Gastrocnemius medialis (tissue), 4 donors: ENCODE data around the gene PPP2R3B. TPM values are rescaled to one million over a fixed set of nuclear protein-coding genes. Genes with fewer than 3 reads are reported as not detected.
A peak's percentile ranks its signal among the peaks of the same experiment; 100 is the strongest.
"Not testable (repeated sequence)": the region's sequence is repeated elsewhere in the genome, so short reads cannot be mapped to it uniquely, and the experiment has no call there.

Source experiments
- ATAC-seq, 2 donors: fragments of 150-250 bp; one replicate each; pipeline ENCODE4 v1.9.1; 2016
- DNase-seq, 2 donors: peaks; one replicate each; pipeline ENCODE4 v3.0.0-alpha.2; 2019
- H3K27ac ChIP-seq, 4 donors: fragments of 200-600 bp; sonication (generic); 1 replicate in 1 of 4; 2 replicates in 3 of 4; pipeline ENCODE4 v1.5.1; 2016 to 2018; ENCODE audit warnings: mild to moderate bottlenecking in 2 of 4, moderate library complexity in 1 of 4
- H3K27me3 ChIP-seq, 3 donors: fragments of 200-600 bp; sonication (generic) in 2 of 3; 1 replicate in 1 of 3; 2 replicates in 2 of 3; pipeline versions ENCODE4 v1.5.1 to v1.6.0; 2016 to 2019; ENCODE audit warnings: mild to moderate bottlenecking in 1 of 3, moderate library complexity in 1 of 3
- H3K36me3 ChIP-seq, 2 donors: fragments of 200-600 bp; sonication (generic) in 1 of 2; one replicate each; pipeline ENCODE4 v1.5.1; 2017 to 2018
- H3K4me1 ChIP-seq, 2 donors: fragments of 200-600 bp; sonication (generic) in 1 of 2; one replicate each; pipeline ENCODE4 v1.5.1; 2016 to 2017; ENCODE audit warnings: mild to moderate bottlenecking in 2 of 2
- H3K4me3 ChIP-seq, 4 donors: fragments of 200-600 bp; sonication (generic) in 3 of 4; 1 replicate in 1 of 4; 2 replicates in 3 of 4; pipeline ENCODE4 v1.5.1; 2016 to 2019; ENCODE audit warnings: mild to moderate bottlenecking in 2 of 4
- H3K9me3 ChIP-seq, 3 donors: fragments of 200-600 bp; sonication (generic) in 2 of 3; 1 replicate in 1 of 3; 2 replicates in 2 of 3; pipeline ENCODE4 v1.5.1; 2016 to 2019
- POLR2A ChIP-seq, 2 donors: fragments of 450-650 bp; IDR thresholded peaks; one replicate each; pipeline ENCODE4 v1.6.1; 2017; ENCODE audit warnings: antibody characterized with exemption in 2 of 2, mild to moderate bottlenecking in 2 of 2, moderate library complexity in 2 of 2
- in situ Hi-C, 4 donors: fragments of 200-750 bp; cut with MboI; loops; one replicate each; pipeline versions ENCODE4 v1.15.0 to v1.8.0; 2017; ENCODE audit warnings: low sequenced_read_pairs in 4 of 4
- intact Hi-C: fragments of 100-400 bp; cut with DNase I; formaldehyde crosslinking; loops from one replicate; pipeline ENCODE4 v1.15.1; 2023; ENCODE audit warnings: low total_unique reads
- total RNA-seq, 4 donors: library from RNA; depleted of rRNA; stranded (reverse); fragments of >200 nt; gene quantifications; one replicate each; pipeline versions ENCODE4 v1.1.0 to v1.2.3, GENCODE V29; 2016
- TF ChIP-seq, protein P1 (sequence below), 5 experiments: fragments of 450-650 bp in 3 of 5; fragments of 200-600 bp in 2 of 5; sonication (generic) in 2 of 5; IDR thresholded peaks in 4 of 5; conservative IDR thresholded peaks in 1 of 5; 1 replicate in 4 of 5; 2 replicates in 1 of 5; pipeline ENCODE4 v1.5.1; 2016 to 2019; ENCODE audit warnings: antibody characterized with exemption in 5 of 5, mild to moderate bottlenecking in 3 of 5, moderate library complexity in 3 of 5

PPP2R3B gene
- total RNA-seq, 4 donors from 2014 or later: 53.8 to 103 (median 69.4) TPM

DNA sequence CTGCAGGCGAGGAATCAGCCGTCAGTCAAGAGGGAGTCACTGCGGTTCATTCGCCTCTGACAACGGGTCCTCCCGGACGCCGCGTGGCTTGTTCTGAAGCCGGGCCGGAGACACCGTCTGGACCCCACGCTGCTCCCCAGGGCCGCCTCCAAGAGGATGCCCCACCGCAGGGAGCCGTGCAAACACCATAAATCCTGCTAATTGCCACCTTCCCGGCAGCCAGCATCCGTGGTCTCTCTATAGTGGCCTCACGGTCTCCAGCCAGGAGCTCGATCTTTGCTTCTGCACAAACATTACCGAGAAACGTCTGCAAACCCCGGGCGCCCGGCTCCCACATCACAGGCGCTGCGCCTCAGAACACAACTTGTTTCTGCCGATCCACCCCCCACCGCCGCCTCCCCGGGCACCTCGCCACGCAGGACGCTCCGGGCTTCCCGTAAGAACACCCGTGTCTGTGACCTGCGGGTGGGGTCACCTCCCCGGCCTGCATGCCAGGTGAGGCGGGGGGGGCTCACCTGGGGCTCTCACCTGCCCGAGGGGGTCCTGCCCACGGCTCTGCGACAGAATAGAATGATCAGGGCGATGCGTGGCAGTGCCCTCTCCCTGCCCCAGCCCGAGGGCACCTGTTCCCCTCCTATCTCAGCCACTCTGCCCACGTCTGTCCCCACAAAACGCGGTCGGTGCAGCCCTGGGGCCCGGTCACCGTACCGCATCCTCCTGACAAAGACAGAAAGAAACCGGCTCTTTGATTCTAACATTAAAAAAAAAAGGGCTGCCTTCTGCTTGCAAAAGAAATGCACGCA lies 32.4 kb upstream of the PPP2R3B start:
- in situ Hi-C loops: no loop called here
- no peak overlapping the region for H3K27ac ChIP-seq
- intact Hi-C loops: no loop called here
- no peaks in the 10 kb centered on the region for H3K4me1 ChIP-seq
- TF ChIP-seq, protein P1, sequence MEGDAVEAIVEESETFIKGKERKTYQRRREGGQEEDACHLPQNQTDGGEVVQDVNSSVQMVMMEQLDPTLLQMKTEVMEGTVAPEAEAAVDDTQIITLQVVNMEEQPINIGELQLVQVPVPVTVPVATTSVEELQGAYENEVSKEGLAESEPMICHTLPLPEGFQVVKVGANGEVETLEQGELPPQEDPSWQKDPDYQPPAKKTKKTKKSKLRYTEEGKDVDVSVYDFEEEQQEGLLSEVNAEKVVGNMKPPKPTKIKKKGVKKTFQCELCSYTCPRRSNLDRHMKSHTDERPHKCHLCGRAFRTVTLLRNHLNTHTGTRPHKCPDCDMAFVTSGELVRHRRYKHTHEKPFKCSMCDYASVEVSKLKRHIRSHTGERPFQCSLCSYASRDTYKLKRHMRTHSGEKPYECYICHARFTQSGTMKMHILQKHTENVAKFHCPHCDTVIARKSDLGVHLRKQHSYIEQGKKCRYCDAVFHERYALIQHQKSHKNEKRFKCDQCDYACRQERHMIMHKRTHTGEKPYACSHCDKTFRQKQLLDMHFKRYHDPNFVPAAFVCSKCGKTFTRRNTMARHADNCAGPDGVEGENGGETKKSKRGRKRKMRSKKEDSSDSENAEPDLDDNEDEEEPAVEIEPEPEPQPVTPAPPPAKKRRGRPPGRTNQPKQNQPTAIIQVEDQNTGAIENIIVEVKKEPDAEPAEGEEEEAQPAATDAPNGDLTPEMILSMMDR (IDR thresholded peaks at IDR 0.05 in 4 of 5, conservative IDR thresholded peaks at IDR 0.05 in 1 of 5): no peak
- no peak for TF ChIP-seq POLR2A (IDR thresholded peaks at IDR 0.05)
- no peaks in the 10 kb centered on the region for H3K27me3 ChIP-seq
- ATAC-seq (no peak), DNase-seq (no peak)
- H3K9me3 ChIP-seq: no peaks in the 10 kb centered on the region
- H3K36me3 ChIP-seq: no peaks in the 10 kb centered on the region
- H3K4me3 ChIP-seq: no peak overlapping the region

- DNase-seq, H3K27me3 ChIP-seq, H3K36me3 ChIP-seq, in situ Hi-C loops, H3K9me3 ChIP-seq, H3K4me3 ChIP-seq, H3K4me1 ChIP-seq, H3K27ac ChIP-seq, ATAC-seq, intact Hi-C loops: not testable (repeated sequence)
Observed at GRCh38 chrX:415498-415897, 28.8 kb upstream of the PPP2R3B start.

DNA sequence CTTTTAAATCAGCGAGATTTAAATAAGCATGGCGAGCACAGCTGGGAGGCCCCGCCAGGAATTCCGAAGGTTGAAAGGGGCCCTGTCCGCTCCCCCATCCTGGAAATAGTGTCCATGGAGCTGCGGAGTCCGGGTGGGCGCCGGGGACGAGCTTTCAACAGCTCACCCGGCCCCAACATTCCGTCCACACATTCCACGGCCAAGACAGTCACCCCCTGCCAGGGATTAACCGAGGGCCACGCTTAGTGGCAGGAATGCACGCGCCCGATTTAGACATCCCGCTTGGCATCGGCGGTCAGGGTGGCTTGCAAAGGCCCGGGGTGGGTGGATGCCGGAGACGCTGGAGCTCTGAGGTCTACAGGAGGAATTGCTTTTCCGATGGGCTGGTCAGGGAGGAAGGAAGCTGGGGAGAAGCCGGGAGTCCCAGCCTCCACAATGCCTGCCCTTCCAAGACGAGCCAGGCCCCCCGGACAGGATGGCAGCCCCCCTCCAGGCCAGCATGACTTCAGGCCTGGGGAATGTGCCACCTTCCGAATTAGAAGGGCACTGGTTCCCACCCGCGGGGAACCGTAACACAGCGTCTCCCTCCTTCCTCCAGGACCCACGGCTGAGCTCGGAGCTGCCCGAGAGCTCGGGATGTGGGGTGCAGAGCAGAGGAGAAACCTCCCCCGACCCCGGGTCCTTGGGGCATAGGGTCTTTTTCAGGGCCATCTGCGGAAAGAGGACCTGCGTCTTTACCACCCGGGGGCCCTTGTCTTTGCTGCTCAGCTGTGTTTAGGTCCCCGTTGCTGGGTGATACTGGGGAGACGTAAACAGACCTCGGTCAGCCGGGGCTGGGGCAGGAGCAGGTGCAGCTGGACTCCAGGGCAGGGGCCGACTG lies 26.9 kb upstream of the PPP2R3B start:
- Histone ChIP-seq H3K27ac (peak overlapping the region in 2 of 4 donors; percentile 12 to 39), H3K27me3 (no peaks in the 10 kb centered on the region), H3K4me3 (peak overlapping the region; percentile 40 to 56 (median 46)), H3K9me3 (no peaks in the 10 kb centered on the region), H3K36me3 (no peaks in the 10 kb centered on the region), H3K4me1 (peaks cover 3 to 6% of the 10 kb centered on the region in 2 donors)
- peak; percentile 42 to 44 for ATAC-seq
- no peak for TF ChIP-seq POLR2A (IDR thresholded peaks at IDR 0.05)
- TF ChIP-seq, protein P1 (IDR thresholded peaks at IDR 0.05 in 4 of 5, conservative IDR thresholded peaks at IDR 0.05 in 1 of 5): peak in 2 of 5 experiments; percentile 23 to 29
- DNase-seq: peak in 1 of 2 donors; percentile 15
- intact Hi-C loops (no loop called here), in situ Hi-C loops (no loop called here)

- H3K4me3 ChIP-seq: no peak overlapping the region
- H3K27me3 ChIP-seq: no peaks in the 10 kb centered on the region
- H3K4me1 ChIP-seq: peaks cover 3 to 6% of the 10 kb centered on the region in 2 donors
- TF ChIP-seq, protein P1 (IDR thresholded peaks at IDR 0.05 in 4 of 5, conservative IDR thresholded peaks at IDR 0.05 in 1 of 5): no peak
- TF ChIP-seq POLR2A (IDR thresholded peaks at IDR 0.05): no peak
- no peak for DNase-seq
- no peaks in the 10 kb centered on the region for H3K36me3 ChIP-seq
- no peak for ATAC-seq
- intact Hi-C loops: no loop called here
- no peak overlapping the region for H3K27ac ChIP-seq
- H3K9me3 ChIP-seq: no peaks in the 10 kb centered on the region
- in situ Hi-C loops: no loop called here
Observed at GRCh38 chrX:410296-410695, 23.6 kb upstream of the PPP2R3B start.

- TF ChIP-seq, protein P1 (IDR thresholded peaks at IDR 0.05 in 4 of 5, conservative IDR thresholded peaks at IDR 0.05 in 1 of 5): no peak
- TF ChIP-seq POLR2A (IDR thresholded peaks at IDR 0.05): no peak
- H3K4me1 ChIP-seq: no peaks in the 10 kb centered on the region
- DNase-seq (no peak), ATAC-seq (no peak)
- in situ Hi-C loops (no loop called here), intact Hi-C loops (no loop called here)
- H3K9me3 ChIP-seq: no peaks in the 10 kb centered on the region
- H3K27me3 ChIP-seq: no peaks in the 10 kb centered on the region
- no peaks in the 10 kb centered on the region for H3K36me3 ChIP-seq
- H3K27ac ChIP-seq: no peak overlapping the region
- H3K4me3 ChIP-seq: no peak overlapping the region
Observed at GRCh38 chrX:405149-405548, 18.4 kb upstream of the PPP2R3B start.
